Measurements from ENCODE around the gene P4HTM.

P4HTM gene, protein sequence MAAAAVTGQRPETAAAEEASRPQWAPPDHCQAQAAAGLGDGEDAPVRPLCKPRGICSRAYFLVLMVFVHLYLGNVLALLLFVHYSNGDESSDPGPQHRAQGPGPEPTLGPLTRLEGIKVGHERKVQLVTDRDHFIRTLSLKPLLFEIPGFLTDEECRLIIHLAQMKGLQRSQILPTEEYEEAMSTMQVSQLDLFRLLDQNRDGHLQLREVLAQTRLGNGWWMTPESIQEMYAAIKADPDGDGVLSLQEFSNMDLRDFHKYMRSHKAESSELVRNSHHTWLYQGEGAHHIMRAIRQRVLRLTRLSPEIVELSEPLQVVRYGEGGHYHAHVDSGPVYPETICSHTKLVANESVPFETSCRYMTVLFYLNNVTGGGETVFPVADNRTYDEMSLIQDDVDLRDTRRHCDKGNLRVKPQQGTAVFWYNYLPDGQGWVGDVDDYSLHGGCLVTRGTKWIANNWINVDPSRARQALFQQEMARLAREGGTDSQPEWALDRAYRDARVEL

DNA sequence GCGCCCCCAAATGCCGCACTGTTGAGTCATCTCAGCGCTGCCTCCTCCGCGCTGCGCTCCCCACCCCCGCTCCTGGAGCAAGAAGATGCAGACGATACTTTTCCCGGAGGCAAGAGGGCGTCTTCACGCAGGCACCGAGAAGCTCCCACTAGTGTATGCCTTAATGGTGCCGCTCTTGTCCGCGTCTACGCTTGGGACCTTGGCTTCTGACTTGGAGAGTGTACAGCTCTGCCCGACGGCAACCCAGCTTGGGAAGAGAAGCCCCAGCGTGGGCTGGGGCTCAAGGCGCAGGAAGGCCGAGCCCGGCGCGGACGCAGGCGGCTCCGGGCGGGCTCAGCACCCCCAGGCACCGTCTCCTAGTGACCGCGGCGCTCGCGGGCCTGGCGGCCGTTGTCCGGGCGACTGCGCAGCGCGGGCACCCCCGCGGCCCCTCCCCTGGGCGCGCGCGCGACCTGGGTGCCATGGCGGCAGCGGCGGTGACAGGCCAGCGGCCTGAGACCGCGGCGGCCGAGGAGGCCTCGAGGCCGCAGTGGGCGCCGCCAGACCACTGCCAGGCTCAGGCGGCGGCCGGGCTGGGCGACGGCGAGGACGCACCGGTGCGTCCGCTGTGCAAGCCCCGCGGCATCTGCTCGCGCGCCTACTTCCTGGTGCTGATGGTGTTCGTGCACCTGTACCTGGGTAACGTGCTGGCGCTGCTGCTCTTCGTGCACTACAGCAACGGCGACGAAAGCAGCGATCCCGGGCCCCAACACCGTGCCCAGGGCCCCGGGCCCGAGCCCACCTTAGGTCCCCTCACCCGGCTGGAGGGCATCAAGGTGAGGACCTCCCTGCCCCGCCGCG lies at the start of gene P4HTM:
P4HTM (plus strand) TSS at position 446 of the 840 bp plus-strand sequence; CDS start at position 462, 16 bp downstream.
- H3K4me3 ChIP-seq (ENCODE audit: low read depth, low read length), result peak within 1 kb of the TSS; percentile 78
- DNase-seq (ENCODE audit: low read depth), result peak; percentile 87
- in situ Hi-C loops (cut with HindIII; ENCODE audit: low sequenced_read_pairs), result no loop called here
- TF ChIP-seq, protein P1, sequence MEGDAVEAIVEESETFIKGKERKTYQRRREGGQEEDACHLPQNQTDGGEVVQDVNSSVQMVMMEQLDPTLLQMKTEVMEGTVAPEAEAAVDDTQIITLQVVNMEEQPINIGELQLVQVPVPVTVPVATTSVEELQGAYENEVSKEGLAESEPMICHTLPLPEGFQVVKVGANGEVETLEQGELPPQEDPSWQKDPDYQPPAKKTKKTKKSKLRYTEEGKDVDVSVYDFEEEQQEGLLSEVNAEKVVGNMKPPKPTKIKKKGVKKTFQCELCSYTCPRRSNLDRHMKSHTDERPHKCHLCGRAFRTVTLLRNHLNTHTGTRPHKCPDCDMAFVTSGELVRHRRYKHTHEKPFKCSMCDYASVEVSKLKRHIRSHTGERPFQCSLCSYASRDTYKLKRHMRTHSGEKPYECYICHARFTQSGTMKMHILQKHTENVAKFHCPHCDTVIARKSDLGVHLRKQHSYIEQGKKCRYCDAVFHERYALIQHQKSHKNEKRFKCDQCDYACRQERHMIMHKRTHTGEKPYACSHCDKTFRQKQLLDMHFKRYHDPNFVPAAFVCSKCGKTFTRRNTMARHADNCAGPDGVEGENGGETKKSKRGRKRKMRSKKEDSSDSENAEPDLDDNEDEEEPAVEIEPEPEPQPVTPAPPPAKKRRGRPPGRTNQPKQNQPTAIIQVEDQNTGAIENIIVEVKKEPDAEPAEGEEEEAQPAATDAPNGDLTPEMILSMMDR (IDR thresholded peaks at IDR 0.05; ENCODE audit: low read depth, low read length, missing control alignments), result peak; percentile 52

DNA sequence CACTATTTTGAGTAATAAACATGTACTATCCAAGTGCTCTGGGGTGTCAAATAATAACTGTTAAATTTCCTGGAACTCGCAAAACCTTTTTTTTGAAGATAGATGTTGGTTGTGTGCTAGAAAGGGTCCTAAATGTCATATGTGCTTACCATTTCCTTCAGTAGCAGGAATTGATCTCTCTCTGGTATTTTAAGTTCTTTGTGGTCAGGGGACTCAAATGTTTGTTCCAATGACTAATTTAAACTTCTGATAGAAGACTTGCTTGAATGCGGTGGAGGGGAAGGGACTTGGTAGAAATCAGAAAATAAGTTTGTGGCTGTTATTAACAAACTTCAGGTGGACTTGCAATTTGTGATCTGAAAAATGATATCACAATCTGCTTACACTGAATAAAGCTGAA lies 44.6 kb upstream of the P4HTM start:
- TF ChIP-seq, protein P1 (IDR thresholded peaks at IDR 0.05; ENCODE audit: low read depth, low read length, missing control alignments), result no peak
- in situ Hi-C loops (cut with HindIII; ENCODE audit: low sequenced_read_pairs), result no loop called here
- no peak overlapping the region for H3K4me3 ChIP-seq (ENCODE audit: low read depth, low read length)
- no peak for DNase-seq (ENCODE audit: low read depth)

DNA sequence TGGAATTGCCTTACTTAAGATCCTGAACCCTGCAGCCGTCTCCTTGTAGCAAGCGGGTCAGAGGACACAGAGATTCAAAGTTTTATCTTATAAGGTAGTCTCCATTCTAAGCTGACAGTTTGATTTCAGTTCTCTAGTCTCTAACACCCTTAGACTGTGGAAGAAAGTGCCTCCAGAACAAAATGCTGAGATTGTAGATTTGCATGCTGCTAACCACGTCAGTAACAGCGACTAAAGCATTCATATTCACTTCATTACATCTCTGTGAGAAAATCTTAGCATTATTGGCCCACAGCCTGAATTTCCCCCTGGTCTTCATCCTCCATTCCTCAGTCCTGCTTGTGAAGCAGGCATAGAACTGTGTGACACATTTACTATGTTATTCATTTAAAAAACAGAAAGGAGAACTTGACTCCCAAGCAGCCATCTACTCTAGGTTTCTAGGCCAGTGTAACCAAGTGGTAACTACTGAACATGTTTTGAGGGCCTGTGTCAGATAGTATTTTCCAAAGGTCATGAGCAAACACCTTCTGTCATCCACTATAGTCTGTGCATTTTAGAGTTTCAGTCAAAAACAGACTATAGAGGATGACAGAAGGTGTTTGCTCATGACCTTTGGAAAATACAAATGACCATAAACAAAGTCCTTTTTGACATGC lies 44.0 kb upstream of the P4HTM start:
- TF ChIP-seq, protein P1 (IDR thresholded peaks at IDR 0.05; ENCODE audit: low read depth, low read length, missing control alignments), result no peak
- in situ Hi-C loops (cut with HindIII; ENCODE audit: low sequenced_read_pairs), result no loop called here
- no peak overlapping the region for H3K4me3 ChIP-seq (ENCODE audit: low read depth, low read length)
- DNase-seq (ENCODE audit: low read depth), result no peak

DNA sequence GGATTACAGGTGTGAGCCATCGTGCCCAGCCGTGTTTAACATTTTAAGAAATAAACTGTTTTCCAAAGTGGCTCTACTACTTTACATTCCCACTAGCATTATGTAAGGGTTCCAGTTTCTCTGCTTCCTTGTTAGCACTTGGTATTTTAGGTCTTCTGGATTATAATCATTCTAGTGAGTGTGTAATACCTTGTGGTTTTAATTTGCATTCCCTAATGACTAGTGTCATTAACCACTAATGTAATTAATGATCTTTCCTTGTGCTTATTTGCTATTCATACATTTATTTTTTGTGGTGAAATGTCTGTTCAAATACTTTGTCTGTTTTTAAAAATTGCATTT lies 40.7 kb upstream of the P4HTM start:
- no peak overlapping the region for H3K4me3 ChIP-seq (ENCODE audit: low read depth, low read length)
- DNase-seq (ENCODE audit: low read depth), result no peak
- in situ Hi-C loops (cut with HindIII; ENCODE audit: low sequenced_read_pairs), result no loop called here
- TF ChIP-seq, protein P1 (IDR thresholded peaks at IDR 0.05; ENCODE audit: low read depth, low read length, missing control alignments), result no peak

DNA sequence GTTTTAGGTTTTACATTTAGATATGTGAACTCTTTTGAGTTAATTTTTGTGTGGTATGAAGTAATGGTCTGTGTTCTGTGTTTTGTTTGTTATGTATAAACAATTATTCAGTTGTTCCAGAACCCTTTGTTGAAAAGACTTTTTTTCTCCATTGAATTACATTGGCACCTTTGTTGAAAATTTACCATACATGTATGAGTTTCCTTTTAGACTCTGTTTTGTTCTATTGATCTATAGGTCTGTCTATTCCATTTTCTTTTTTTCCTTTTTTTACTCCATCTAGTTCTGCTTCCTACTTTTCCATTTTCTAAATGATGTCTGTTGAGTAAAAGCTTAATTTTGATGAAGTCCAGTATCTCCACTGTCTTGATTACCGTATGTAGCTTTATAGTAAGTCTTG lies 40.0 kb upstream of the P4HTM start:
- in situ Hi-C loops (cut with HindIII; ENCODE audit: low sequenced_read_pairs), result loop anchor here (5.0 kb wide), 1 partner anchor 52 kb away; no protein-coding TSS in a partner anchor
- no peak overlapping the region for H3K4me3 ChIP-seq (ENCODE audit: low read depth, low read length)
- TF ChIP-seq, protein P1 (IDR thresholded peaks at IDR 0.05; ENCODE audit: low read depth, low read length, missing control alignments), result no peak
- DNase-seq (ENCODE audit: low read depth), result no peak

DNA sequence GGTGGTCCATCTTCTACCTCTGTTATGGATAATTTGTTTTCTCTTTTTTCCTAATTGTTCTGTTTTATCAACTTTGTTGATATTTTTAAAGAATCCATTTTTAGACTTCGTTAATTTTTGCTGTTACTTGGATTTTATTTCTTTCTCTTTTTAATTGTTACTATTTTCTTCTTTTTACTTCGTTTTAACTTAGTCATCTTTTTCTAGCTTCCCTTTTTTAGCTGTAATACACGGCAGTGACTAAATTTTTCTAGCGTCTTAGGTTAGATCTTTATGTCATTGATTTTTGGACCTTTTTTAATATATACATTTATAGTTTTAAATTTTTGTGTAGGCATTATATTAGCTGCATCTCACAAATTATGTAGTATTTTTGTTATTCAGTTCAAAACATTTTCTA lies 38.3 kb upstream of the P4HTM start:
- H3K4me3 ChIP-seq (ENCODE audit: low read depth, low read length), result no peak overlapping the region
- TF ChIP-seq, protein P1 (IDR thresholded peaks at IDR 0.05; ENCODE audit: low read depth, low read length, missing control alignments), result no peak
- no peak for DNase-seq (ENCODE audit: low read depth)
- in situ Hi-C loops (cut with HindIII; ENCODE audit: low sequenced_read_pairs), result loop anchor here (5.0 kb wide), 1 partner anchor 51 kb away; no protein-coding TSS in a partner anchor
